HCT116 (cell line): ENCODE data around the gene MFSD6L.

ENCODE experiments used
- ATF3 ChIP-seq: IDR thresholded peaks from 2 replicates; pipeline ENCODE4 v1.6.1; 2012
- CEBPB ChIP-seq: IDR thresholded peaks from 2 replicates; pipeline ENCODE4 v1.6.1; 2012; ENCODE audit warnings: low read depth
- CTCF ChIP-seq, 3 experiments: fragments of 200-600 bp in 1 of 3; sonication (generic) in 1 of 3; IDR thresholded peaks in 2 of 3; conservative IDR thresholded peaks in 1 of 3; 2 replicates each; pipeline ENCODE4 v1.5.1; 2012 to 2017; ENCODE audit warnings: low read depth in 2 of 3, low read length in 2 of 3, antibody characterized with exemption in 1 of 3, borderline replicate concordance in 1 of 3, control low read depth in 1 of 3, mild to moderate bottlenecking in 1 of 3, mixed read lengths in 1 of 3, mixed run types in 1 of 3, moderate library complexity in 1 of 3; ENCODE audit not compliant: insufficient read depth in 1 of 3
- ELF1 ChIP-seq: IDR thresholded peaks from 2 replicates; pipeline ENCODE4 v1.6.1; 2012; ENCODE audit warnings: low read depth, borderline replicate concordance
- POLR2A ChIP-seq: IDR thresholded peaks from 2 replicates; pipeline ENCODE4 v1.7.0; 2011; ENCODE audit warnings: borderline replicate concordance; ENCODE audit not compliant: insufficient read depth, insufficient read length; ENCODE audit errors: extremely low read depth

- TF ChIP-seq ATF3 (no peak), CTCF (IDR thresholded peaks at IDR 0.05 in 2 of 3, conservative IDR thresholded peaks at IDR 0.05 in 1 of 3; ENCODE audit: borderline replicate concordance in 1 of 3, insufficient read depth in 1 of 3, low read depth in 2 of 3, low read length in 2 of 3) (peak; percentile 79 to 93 (median 86)), POLR2A (no peak), CEBPB (no peak), ELF1 (no peak)
Measured at GRCh38 chr17:8785547-8786413, 13.4 kb downstream of the MFSD6L start.
